SK-MEL-5 (cell line): ENCODE data around the gene SOWAHB. TPM values are rescaled to one million over a fixed set of nuclear protein-coding genes. Genes with fewer than 3 reads are reported as not detected.
"Not testable (repeated sequence)": the region's sequence is repeated elsewhere in the genome, so short reads cannot be mapped to it uniquely, and the experiment has no call there.

Experiments
- DNase-seq: peaks from one replicate; pipeline ENCODE4 v3.0.0-alpha.2; 2016; ENCODE audit warnings: low read depth, low spot score
- in situ Hi-C: cut with HindIII; loops from 2 replicates; pipeline ENCODE4 v1.10.0; 2016; ENCODE audit warnings: low sequenced_read_pairs, high pct_unique_total_duplicates, low pct_unique_long_range_greater_than_20kb
- total RNA-seq: library from RNA; depleted of rRNA; stranded (reverse); fragments of >200 nt; shearing (Covaris generic); gene quantifications from 2 replicates; pipeline ENCODE4 v1.2.3, GENCODE V29; 2014; rRNA removed

The SOWAHB gene
- total RNA-seq, 1 experiment from 2014 or later, result not detected

DNA sequence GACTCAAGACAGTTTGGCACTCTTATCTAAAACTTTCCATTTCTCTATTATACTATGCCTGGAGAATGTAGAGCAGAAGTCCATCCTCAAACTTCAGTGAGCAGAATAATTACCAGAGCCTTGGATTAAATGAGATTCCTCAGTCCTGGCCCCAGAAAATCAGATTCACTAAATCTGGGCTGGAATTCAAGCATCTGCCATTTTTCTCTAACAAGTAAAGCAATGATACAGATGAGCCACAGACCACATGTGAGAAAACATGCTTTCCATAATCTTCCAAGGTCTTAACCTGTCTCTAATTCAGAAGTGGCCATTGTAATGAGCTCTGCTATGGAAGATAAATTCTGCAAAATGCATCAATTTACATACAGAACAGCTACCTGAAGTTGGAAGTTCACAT, 25.4 kb downstream of the SOWAHB start:
- in situ Hi-C loops, result no loop called here
- no peak for DNase-seq

DNA sequence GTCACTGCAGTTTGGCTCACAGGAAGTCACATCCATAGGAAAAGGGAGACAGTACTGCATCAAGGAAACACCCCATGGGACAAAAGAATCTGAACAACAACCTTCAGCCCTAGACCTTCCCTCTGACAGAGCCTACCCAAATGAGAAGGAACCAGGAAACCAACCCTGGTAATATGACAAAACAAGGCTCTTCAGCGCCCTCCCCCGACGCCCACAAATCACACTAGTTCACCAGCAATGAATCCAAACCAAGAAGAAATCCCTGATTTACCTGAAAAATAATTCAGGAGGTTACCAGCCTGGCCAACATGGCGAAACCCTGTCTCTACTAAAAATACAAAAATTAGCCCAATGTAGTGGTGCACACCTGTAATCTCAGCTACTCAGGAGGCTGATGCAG, 29.2 kb downstream of the SOWAHB start:
- in situ Hi-C loops, result not testable (repeated sequence)
- DNase-seq, result peak; percentile 41

DNA sequence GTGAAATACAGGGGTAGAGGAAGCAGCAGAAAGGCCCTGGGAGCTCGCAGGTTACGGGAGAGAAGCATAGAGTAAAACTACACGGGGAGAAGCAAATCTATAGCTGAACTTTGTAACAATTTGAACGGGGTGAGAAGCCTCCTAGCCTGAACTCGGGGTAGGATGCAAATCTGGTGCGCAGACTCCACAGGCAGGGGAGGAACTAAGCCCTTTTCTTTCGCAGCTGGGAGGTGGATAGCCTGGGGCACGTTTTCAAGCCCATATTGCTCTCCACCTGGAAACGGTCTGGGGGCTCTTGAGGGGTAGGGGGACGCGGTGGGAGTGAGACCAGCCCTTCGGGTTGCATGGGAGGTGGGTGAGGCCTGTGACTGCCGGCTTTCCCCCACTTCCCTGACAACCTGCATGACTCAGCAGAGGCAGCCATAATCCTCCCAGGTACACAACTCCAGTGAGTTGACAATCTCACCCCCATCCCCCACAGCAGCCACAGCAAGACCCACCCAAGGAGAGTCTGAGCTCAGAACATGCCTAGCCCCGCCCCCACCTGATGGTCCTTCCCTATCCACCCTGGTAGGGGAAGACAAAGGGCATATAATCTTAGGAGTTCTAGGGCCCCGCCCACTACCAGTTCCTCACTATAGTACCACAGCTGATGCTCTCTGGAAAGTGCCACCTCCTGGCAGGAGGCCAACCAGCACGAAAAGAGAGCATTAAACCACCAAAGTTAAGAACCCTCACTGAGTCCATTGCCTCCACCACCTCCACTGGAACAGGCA, 29.9 kb downstream of the SOWAHB start:
- in situ Hi-C loops, result no loop called here
- DNase-seq, result peak; percentile 10

DNA sequence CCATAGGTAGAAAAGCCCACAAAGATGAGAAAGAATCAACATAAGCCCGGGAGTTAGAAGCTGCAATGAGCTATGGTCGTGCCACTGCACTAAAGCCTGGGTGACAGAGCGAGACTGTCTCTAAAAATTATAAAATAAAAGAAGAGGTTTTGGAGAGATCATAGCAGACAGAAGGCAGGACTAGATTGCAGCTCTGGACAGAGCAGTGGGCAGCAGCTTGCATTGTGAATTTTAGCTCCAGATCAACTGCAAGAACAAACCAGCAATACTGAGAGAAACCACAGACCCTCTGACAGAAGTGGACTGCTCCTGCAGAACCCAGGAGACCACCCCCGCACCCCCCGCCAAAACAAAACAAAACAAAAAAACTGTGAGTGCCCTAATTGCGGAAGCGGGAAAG, 30.6 kb downstream of the SOWAHB start:
- in situ Hi-C loops, result no loop called here
- no peak for DNase-seq

DNA sequence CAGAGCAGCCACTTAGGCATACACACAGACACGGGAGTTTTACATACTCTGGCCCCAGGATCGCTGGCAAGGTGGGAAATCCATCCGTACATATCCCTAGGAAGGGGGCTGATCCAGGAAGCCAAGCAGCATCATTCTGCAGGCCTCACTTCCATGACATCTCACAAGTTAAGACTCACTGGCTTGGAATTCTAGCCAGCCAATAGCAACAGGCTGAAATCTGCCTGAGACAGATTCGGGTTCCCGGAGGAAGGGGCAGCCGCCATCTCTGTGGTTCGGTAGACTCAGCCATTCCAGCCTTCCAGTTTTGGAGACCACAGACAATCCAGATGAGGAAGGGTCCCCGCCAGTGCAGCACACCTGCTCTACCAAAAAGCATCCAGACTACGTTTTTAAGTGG, 31.3 kb downstream of the SOWAHB start:
- in situ Hi-C loops, result no loop called here
- no peak for DNase-seq

DNA sequence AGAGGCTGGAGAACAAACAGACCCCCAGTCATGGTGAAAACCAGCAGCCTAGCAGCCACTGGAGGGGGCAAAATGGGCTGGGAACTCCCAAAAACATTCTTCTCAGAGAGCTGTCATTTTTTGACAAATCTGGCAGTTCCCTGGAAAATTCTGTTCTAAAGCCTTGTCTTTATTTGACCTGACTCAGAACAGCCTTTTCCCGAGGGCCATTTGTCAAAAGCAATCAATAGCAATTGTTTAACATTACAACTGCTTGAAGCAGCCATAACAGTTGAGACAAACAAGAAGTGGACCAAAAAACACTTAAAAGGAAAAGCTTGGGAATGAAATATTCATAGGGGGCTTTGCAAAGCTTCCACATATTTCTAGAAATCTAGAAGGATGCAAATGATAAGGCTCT, 39.6 kb downstream of the SOWAHB start:
- no peak for DNase-seq
- in situ Hi-C loops, result no loop called here

DNA sequence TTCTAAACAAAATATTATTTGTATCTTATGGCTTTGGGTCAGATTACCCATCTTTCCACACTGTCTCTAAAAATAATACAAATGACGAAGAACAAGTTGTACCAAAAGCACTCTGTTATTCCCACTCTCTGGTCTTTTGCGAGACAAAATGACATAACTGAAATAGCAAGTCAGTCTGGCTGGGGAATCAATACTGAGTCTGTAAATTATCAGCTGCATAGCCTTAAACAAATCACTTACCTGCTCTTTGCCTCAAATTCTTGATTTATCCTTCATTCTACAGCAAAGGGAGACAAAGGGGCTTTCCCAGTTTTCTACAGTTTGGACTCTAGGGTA, 40.9 kb downstream of the SOWAHB start:
- DNase-seq, result no peak
- in situ Hi-C loops, result no loop called here

DNA sequence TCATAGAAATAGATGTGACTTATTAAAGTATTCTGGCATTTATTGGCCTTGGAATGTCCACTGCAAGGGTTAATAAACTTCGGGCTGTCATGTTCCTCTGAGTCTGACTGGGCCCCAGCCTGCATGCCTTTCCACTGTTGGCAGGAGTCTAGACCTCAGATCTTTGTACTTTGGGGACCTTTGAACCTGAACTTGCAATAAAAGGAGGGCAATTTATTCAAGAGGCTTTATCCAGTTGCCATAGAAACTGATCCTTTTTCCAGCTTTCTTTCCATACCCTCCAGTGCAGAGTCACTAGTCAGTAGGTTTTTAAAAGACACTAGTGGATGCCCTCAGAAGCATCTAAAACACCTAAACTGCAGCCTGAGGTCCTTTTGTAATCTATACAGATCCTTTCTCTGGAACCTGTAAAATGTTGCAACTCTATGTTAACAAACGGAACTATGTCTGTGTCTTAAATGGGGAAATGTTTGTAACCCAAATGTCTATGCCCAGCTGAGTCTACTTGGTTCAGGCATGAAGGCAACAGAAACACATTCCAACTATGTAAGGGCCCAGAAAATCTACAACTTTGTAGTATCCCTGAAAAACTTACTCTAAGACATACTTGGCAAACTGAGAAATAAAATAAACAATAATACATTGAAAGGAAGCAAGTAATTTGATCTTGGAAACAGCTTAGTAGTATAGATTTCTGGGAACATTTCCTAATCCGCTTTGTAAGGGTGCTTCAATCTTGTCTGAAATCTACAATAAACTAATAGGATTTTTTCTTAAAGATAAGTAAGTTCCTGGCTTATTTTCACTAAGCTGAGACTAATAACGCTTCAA, 41.5 kb downstream of the SOWAHB start:
- in situ Hi-C loops, result no loop called here
- no peak for DNase-seq

DNA sequence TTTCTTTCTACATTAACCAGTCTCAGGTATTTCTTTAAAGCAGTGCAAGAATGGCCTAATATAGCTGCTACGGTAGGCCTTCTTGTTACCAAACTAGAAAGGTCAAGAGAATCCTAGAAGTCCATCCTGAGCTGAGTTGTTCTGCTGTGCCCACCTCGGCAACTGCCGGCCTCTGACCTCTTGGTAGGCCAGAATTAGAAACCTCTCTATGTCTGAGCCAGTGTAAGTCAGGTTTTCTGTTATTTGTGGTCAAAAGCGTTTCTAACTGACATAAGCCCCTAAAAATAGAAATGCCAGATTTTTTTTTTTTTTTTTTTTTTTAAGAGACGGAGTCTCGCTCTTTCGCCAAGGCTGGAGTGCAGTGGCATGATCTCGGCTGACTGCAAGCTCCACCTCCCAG, 43.1 kb downstream of the SOWAHB start:
- no peak for DNase-seq
- in situ Hi-C loops, result no loop called here

DNA sequence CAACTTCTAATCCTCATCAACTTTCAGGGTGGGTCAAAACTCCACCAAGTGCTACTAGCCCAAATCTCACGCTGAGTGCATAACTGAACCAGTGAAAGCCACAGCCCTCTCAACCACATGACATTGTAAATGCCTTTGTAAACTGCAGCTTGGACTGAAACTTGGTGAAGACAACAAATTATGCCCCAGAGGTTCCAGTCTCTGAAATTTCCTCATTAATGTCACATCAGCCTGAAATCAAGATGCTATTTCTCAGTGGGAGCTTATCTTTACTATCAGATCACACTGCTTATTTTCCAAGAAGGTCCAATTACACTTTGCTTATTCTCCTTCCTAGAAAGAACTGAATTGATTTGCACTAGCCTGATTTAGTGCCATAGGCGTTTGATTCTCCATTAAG, 46.6 kb downstream of the SOWAHB start:
- in situ Hi-C loops, result no loop called here
- DNase-seq, result no peak

DNA sequence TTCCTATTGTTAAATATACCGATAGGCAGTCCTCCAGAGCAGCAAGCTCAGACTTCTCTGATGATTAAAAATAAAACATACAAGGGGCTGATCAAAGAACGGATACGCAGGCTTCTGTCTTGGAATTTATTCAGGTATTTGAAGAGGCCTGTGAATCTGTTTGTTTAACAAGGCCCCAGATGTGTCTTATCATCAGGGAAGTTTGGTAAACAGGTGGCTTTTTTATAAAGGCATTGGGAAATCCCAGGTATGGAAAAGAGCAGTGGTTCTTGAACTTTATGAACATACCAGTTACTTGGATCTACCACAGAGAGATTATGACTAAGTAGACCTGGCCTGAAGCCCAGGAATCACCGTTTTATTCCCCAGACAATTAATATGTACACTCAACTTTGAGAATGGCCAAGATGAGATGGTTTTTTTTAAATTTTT, 47.9 kb downstream of the SOWAHB start:
- in situ Hi-C loops, result no loop called here
- no peak for DNase-seq

Other genes starting within 250 kb of the SOWAHB start
- 43.9 and 47.5 TPM in 2 replicates for gene SEPTIN11, start 51.6 kb upstream of the SOWAHB start, total RNA-seq
- 105 and 112 TPM in 2 replicates for gene CCNI, start 177.8 kb upstream of the SOWAHB start, total RNA-seq